Measurements from ENCODE around the gene PLSCR2.
"Not testable (repeated sequence)": the region's sequence is repeated elsewhere in the genome, so short reads cannot be mapped to it uniquely, and the experiment has no call there.

DNA sequence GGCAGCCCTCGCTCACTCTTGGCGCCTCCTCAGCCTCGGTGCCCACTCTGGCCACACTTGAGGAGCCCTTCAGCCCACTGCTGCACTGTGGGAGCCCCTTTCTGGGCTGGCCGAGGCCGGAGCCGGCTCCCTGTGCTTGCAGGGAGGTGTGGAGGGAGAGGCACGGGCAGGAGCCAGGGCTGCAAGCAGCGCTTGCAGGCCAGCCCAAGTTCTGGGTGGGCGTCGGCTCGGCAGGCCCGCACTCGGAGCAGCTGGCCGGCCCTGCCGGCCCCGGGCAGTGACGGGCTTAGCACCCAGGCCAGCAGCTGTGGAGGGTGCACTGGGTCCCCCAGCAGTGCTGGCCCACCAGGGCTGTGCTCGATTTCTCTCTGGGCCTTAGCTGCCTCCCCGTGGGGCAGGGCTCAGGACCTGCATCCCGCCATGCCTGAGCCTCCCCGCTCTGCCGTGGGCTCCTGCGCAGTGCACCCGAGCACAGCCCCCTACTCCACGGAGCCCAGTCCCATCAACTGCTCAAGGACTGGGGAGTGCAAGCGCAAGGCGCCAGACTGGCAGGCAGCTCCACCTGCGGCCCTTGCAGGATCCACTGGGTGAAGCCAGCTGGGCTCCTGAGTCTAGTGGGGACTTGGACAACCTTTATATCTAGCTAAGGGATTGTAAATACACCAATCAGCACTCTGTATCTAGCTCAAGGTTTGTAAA is 27.9 kb upstream of the PLSCR2 start:
- TF ChIP-seq, protein P1, sequence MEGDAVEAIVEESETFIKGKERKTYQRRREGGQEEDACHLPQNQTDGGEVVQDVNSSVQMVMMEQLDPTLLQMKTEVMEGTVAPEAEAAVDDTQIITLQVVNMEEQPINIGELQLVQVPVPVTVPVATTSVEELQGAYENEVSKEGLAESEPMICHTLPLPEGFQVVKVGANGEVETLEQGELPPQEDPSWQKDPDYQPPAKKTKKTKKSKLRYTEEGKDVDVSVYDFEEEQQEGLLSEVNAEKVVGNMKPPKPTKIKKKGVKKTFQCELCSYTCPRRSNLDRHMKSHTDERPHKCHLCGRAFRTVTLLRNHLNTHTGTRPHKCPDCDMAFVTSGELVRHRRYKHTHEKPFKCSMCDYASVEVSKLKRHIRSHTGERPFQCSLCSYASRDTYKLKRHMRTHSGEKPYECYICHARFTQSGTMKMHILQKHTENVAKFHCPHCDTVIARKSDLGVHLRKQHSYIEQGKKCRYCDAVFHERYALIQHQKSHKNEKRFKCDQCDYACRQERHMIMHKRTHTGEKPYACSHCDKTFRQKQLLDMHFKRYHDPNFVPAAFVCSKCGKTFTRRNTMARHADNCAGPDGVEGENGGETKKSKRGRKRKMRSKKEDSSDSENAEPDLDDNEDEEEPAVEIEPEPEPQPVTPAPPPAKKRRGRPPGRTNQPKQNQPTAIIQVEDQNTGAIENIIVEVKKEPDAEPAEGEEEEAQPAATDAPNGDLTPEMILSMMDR (IDR thresholded peaks at IDR 0.05; ENCODE audit: low read depth, low read length, missing input control), result not testable (repeated sequence)
- TF ChIP-seq, protein P2, sequence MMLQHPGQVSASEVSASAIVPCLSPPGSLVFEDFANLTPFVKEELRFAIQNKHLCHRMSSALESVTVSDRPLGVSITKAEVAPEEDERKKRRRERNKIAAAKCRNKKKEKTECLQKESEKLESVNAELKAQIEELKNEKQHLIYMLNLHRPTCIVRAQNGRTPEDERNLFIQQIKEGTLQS (IDR thresholded peaks at IDR 0.05), result not testable (repeated sequence)

Data from liver (tissue), 3 donors.